Measurements from ENCODE around the gene CAPN1. TPM values are rescaled to one million over a fixed set of nuclear protein-coding genes. Genes with fewer than 3 reads are reported as not detected.

Gene CAPN1
- total RNA-seq, 1 donor from 2014 or later, result 217 TPM

DNA sequence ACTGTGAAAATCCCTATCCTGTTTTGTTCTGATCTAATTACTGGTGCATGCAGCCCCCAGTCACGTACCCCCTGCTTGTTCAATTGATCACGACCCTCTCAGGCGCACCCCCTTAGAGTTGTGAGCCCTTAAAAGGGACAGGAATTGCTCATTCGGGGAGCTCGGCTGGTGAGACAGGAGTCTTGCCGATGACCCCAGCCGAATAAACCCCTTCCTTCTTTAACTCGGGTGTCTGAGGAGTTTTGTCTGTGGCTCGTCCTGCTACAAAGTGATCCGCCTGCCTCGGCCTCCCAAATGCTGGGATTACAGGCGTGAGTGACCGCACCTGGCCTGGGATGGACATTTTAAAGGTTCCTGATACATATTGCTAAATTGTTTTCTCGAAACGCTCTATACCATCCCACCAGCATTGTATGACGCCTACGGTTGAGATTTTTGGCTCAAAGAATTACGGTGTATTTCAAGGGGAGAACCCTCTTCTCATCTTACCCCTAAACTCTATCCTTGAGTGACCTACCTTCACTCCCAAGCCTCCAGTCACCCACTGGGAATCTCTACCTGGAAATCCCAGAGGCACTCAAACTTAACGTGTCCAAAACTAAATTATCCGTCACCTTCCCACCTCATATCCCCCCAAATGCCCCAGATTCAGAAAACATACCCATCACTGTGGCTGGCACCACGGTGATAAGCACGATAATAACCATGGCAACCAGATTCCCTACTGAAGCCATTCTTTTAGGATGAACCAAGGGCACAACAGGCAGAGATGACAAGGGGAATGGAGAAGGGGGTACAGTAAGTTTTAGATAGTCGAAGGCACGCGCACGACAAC lies 79.2 kb downstream of the CAPN1 start:
- Histone ChIP-seq H3K9ac (ENCODE audit: low read length) (peak overlapping the region; percentile 86), H4K20me1 (ENCODE audit: insufficient read depth, low read length) (no peaks in the 10 kb centered on the region), H3K9me3 (ENCODE audit: insufficient read depth, low read depth, low read length) (no peaks in the 10 kb centered on the region), H3K27ac (ENCODE audit: low read depth, low read length) (peak overlapping the region; percentile 87), H3K79me2 (ENCODE audit: insufficient read depth, low read length) (peaks cover 28% of the 10 kb centered on the region), H3K4me2 (ENCODE audit: low read length) (peak overlapping the region; percentile 89), H3K27me3 (ENCODE audit: insufficient read depth, low read length) (no peaks in the 10 kb centered on the region), H3K4me1 (ENCODE audit: insufficient read depth, low read length) (peaks cover 12% of the 10 kb centered on the region), H3K36me3 (ENCODE audit: insufficient read depth, low read length) (no peaks in the 10 kb centered on the region), H2AFZ (ENCODE audit: low read depth, low read length) (peak overlapping the region; percentile 94), H3K4me3 (ENCODE audit: insufficient read depth, low read depth, low read length) (peak overlapping the region; percentile 81)
- no peaks in the 10 kb centered on the region for H3K27me3 Mint-ChIP-seq (ENCODE audit: low read depth, unreplicated experiment)
- TF ChIP-seq EZH2 (IDR thresholded peaks at IDR 0.05; ENCODE audit: insufficient read depth, low read length), result no peak
- no peak for TF ChIP-seq CTCF (IDR thresholded peaks at IDR 0.05; ENCODE audit: insufficient read depth, low read depth, low read length)
- H3K4me3 Mint-ChIP-seq (ENCODE audit: unreplicated experiment), result peak overlapping the region; percentile 94
- peaks cover 7% of the 10 kb centered on the region for H3K4me1 Mint-ChIP-seq (ENCODE audit: low read depth, unreplicated experiment)
- H3K36me3 Mint-ChIP-seq (ENCODE audit: low read depth, unreplicated experiment), result no peaks in the 10 kb centered on the region
- peak overlapping the region; percentile 89 for H3K27ac Mint-ChIP-seq (ENCODE audit: unreplicated experiment)
- H3K9me3 Mint-ChIP-seq (ENCODE audit: unreplicated experiment), result peaks cover 2% of the 10 kb centered on the region
- no peak for FAIRE-seq
- no peak for DNase-seq (ENCODE audit: low read depth)

Other genes starting within 250 kb of the CAPN1 start
- gene GPHA2, start 246.0 kb upstream of the CAPN1 start, total RNA-seq, result not detected in 2 replicates
- gene MAJIN, start 209.8 kb upstream of the CAPN1 start, total RNA-seq, result not detected in 2 replicates
- gene BATF2, start 185.0 kb upstream of the CAPN1 start, total RNA-seq, result 4.5 and 5.0 TPM in 2 replicates
- 41.7 and 47.6 TPM in 2 replicates for gene ARL2, start 167.8 kb upstream of the CAPN1 start, total RNA-seq
- gene SNX15, start 154.5 kb upstream of the CAPN1 start, total RNA-seq, result 15.4 and 18.5 TPM in 2 replicates
- gene SAC3D1, start 140.7 kb upstream of the CAPN1 start, total RNA-seq, result 13.8 and 14.6 TPM in 2 replicates
- gene NAALADL1, start 123.4 kb upstream of the CAPN1 start, total RNA-seq, result not detected in 2 replicates
- 6.0 and 6.3 TPM in 2 replicates for gene CDCA5, start 97.9 kb upstream of the CAPN1 start, total RNA-seq
- 37.9 and 46.3 TPM in 2 replicates for gene ZFPL1, start 97.7 kb upstream of the CAPN1 start, total RNA-seq
- 40.0 and 41.4 TPM in 2 replicates for gene VPS51, start 85.7 kb upstream of the CAPN1 start, total RNA-seq
- 18.0 and 23.9 TPM in 2 replicates for gene TM7SF2, start 70.1 kb upstream of the CAPN1 start, total RNA-seq
- 8.1 and 10.0 TPM in 2 replicates for gene ZNHIT2, start 64.2 kb upstream of the CAPN1 start, total RNA-seq
- gene FAU, start 59.8 kb upstream of the CAPN1 start, total RNA-seq, result 670 and 694 TPM in 2 replicates
- gene MRPL49, start 59.6 kb upstream of the CAPN1 start, total RNA-seq, result 42.6 and 45.1 TPM in 2 replicates
- gene SYVN1, start 47.4 kb upstream of the CAPN1 start, total RNA-seq, result 43.0 and 49.9 TPM in 2 replicates
- not detected in 2 replicates for gene SPDYC, start 11.7 kb upstream of the CAPN1 start, total RNA-seq
- 5.2 and 6.0 TPM in 2 replicates for gene POLA2, start 80.0 kb downstream of the CAPN1 start, total RNA-seq
- 23.0 and 26.7 TPM in 2 replicates for gene CDC42EP2, start 132.9 kb downstream of the CAPN1 start, total RNA-seq
- 58.5 and 66.4 TPM in 2 replicates for gene DPF2, start 151.9 kb downstream of the CAPN1 start, total RNA-seq
- 0.20 and 0.29 TPM in 2 replicates for gene TIGD3, start 172.8 kb downstream of the CAPN1 start, total RNA-seq
- gene SLC25A45, start 200.7 kb downstream of the CAPN1 start, total RNA-seq, result 1.9 and 2.6 TPM in 2 replicates
- 61.2 and 76.3 TPM in 2 replicates for gene FRMD8, start 204.7 kb downstream of the CAPN1 start, total RNA-seq
- 202 and 317 TPM in 2 replicates for gene NEAT1, start 240.9 kb downstream of the CAPN1 start, total RNA-seq